H9 (cell line): ENCODE data around the gene PTPRC. TPM values are rescaled to one million over a fixed set of nuclear protein-coding genes. Genes with fewer than 3 reads are reported as not detected.

Experiments used
- DNase-seq: peaks from one replicate; pipeline ENCODE4 v3.0.0-alpha.2; 2017
- H2AFZ ChIP-seq: one replicate; pipeline ENCODE4 v1.6.1; 2013; ENCODE audit warnings: mild to moderate bottlenecking, low read length, control low read depth, moderate library complexity
- H2AK5ac ChIP-seq: 2 replicates; pipeline ENCODE4 v1.6.1; 2013; ENCODE audit warnings: low read length, control low read depth, mixed read lengths; ENCODE audit not compliant: insufficient read length
- H2BK120ac ChIP-seq: one replicate; pipeline ENCODE4 v1.6.1; 2013; ENCODE audit warnings: low read depth, mild to moderate bottlenecking, low read length, control low read depth, inconsistent platforms; ENCODE audit not compliant: poor library complexity, severe bottlenecking
- H2BK12ac ChIP-seq: 2 replicates; pipeline ENCODE4 v1.6.1; 2013; ENCODE audit warnings: low read length, control low read depth, mixed read lengths, low read depth; ENCODE audit not compliant: insufficient read length
- H2BK15ac ChIP-seq: 2 replicates; pipeline ENCODE4 v1.6.1; 2013; ENCODE audit warnings: low read depth, low read length, control low read depth
- H2BK20ac ChIP-seq: one replicate; pipeline ENCODE4 v1.6.1; 2013; ENCODE audit warnings: low read depth, mild to moderate bottlenecking, low read length, control low read depth, inconsistent platforms; ENCODE audit not compliant: poor library complexity, severe bottlenecking
- H2BK5ac ChIP-seq: 2 replicates; pipeline ENCODE4 v1.6.1; 2013; ENCODE audit warnings: low read length, control low read depth, mixed read lengths; ENCODE audit not compliant: insufficient read length
- H3K14ac ChIP-seq: 2 replicates; pipeline ENCODE4 v1.6.1; 2013; ENCODE audit warnings: low read length, control low read depth; ENCODE audit not compliant: insufficient read depth
- H3K18ac ChIP-seq: 2 replicates; pipeline ENCODE4 v1.6.1; 2013; ENCODE audit warnings: low read depth, mild to moderate bottlenecking, mixed read lengths, low read length, control low read depth; ENCODE audit not compliant: insufficient read length
- H3K23ac ChIP-seq: 2 replicates; pipeline ENCODE4 v1.6.1; 2013; ENCODE audit warnings: low read length, control low read depth, mixed read lengths, low read depth; ENCODE audit not compliant: insufficient read length
- H3K23me2 ChIP-seq: 2 replicates; pipeline ENCODE4 v1.6.1; 2013; ENCODE audit warnings: low read depth, mild to moderate bottlenecking, mixed read lengths, low read length, control low read depth; ENCODE audit not compliant: insufficient read length, poor library complexity, severe bottlenecking
- H3K27ac ChIP-seq: 2 replicates; pipeline ENCODE4 v1.5.1; 2013; ENCODE audit warnings: low read length, control low read depth, mixed read lengths, low read depth; ENCODE audit not compliant: insufficient read length
- H3K27me3 ChIP-seq: 2 replicates; pipeline ENCODE4 v1.6.1; 2013; ENCODE audit warnings: low read length, control low read depth, inconsistent platforms; ENCODE audit not compliant: insufficient read depth
- H3K4ac ChIP-seq: 2 replicates; pipeline ENCODE4 v1.6.1; 2013; ENCODE audit warnings: low read depth, mild to moderate bottlenecking, control low read depth, inconsistent platforms, low read length, moderate library complexity
- H3K4me1 ChIP-seq: 2 replicates; pipeline ENCODE4 v1.6.1; 2013; ENCODE audit warnings: low read length, control low read depth, inconsistent platforms; ENCODE audit not compliant: insufficient read depth
- H3K4me2 ChIP-seq: 2 replicates; pipeline ENCODE4 v1.6.1; 2013; ENCODE audit warnings: low read length, control low read depth, mixed read lengths; ENCODE audit not compliant: insufficient read length, insufficient read depth
- H3K56ac ChIP-seq: 2 replicates; pipeline ENCODE4 v1.6.1; 2013; ENCODE audit warnings: low read depth, mild to moderate bottlenecking, mixed read lengths, low read length, control low read depth; ENCODE audit not compliant: insufficient read length
- H3K79me1 ChIP-seq: 2 replicates; pipeline ENCODE4 v1.6.1; 2013; ENCODE audit warnings: low read depth, mild to moderate bottlenecking, moderate library complexity, low read length, control low read depth, inconsistent platforms; ENCODE audit not compliant: insufficient read depth, poor library complexity, severe bottlenecking
- H3K79me2 ChIP-seq: 2 replicates; pipeline ENCODE4 v1.6.1; 2013; ENCODE audit warnings: low read length, control low read depth, inconsistent platforms; ENCODE audit not compliant: insufficient read depth
- H3K9ac ChIP-seq: 2 replicates; pipeline ENCODE4 v1.6.1; 2013; ENCODE audit warnings: low read length, control low read depth, mixed read lengths; ENCODE audit not compliant: insufficient read length; ENCODE audit errors: extremely low read depth
- H3K9me3 ChIP-seq: one replicate; pipeline ENCODE4 v1.6.1; 2013; ENCODE audit warnings: low read depth, low read length, inconsistent platforms; ENCODE audit not compliant: control insufficient read depth
- H3T11ph ChIP-seq: one replicate; pipeline ENCODE4 v1.6.1; 2013; ENCODE audit warnings: mild to moderate bottlenecking, low read length, control low read depth, inconsistent platforms
- H4K20me1 ChIP-seq: one replicate; pipeline ENCODE4 v1.6.1; 2013; ENCODE audit not compliant: control insufficient read depth, insufficient read length, insufficient read depth
- H4K5ac ChIP-seq: 2 replicates; pipeline ENCODE4 v1.6.1; 2013; ENCODE audit warnings: low read depth, mild to moderate bottlenecking, mixed read lengths, low read length, control low read depth; ENCODE audit not compliant: insufficient read length
- H4K8ac ChIP-seq: replicated peaks from 2 replicates; pipeline ENCODE4 v1.6.1; 2013; ENCODE audit warnings: low read length, control low read depth, mixed read lengths, low read depth; ENCODE audit not compliant: insufficient read length
- H4K91ac ChIP-seq: 2 replicates; pipeline ENCODE4 v1.6.1; 2013; ENCODE audit warnings: low read depth, mild to moderate bottlenecking, moderate library complexity, mixed read lengths, low read length, control low read depth; ENCODE audit not compliant: insufficient read length
- H3K27ac Mint-ChIP-seq, 3 experiments: 2 replicates in 2 of 3; 3 replicates in 1 of 3; pipeline ENCODE4 v1.8.0; 2020 to 2021; ENCODE audit warnings: mixed read lengths in 3 of 3, mild to moderate bottlenecking in 1 of 3, moderate library complexity in 1 of 3
- H3K27me3 Mint-ChIP-seq: 2 replicates; pipeline ENCODE4 v1.8.0; 2021; ENCODE audit warnings: low read depth, mild to moderate bottlenecking, moderate library complexity, mixed read lengths
- H3K36me3 Mint-ChIP-seq, 3 experiments: 2 replicates in 2 of 3; 3 replicates in 1 of 3; pipeline ENCODE4 v1.8.0; 2020 to 2021; ENCODE audit warnings: low read depth in 3 of 3, mixed read lengths in 3 of 3; ENCODE audit not compliant: insufficient read depth in 1 of 3
- H3K4me1 Mint-ChIP-seq, 2 experiments: 2 replicates each; pipeline ENCODE4 v1.8.0; 2020; ENCODE audit warnings: mixed read lengths in 2 of 2
- H3K4me3 Mint-ChIP-seq, 2 experiments: 2 replicates in 1 of 2; 3 replicates in 1 of 2; pipeline ENCODE4 v1.8.0; 2020 to 2021; ENCODE audit warnings: mild to moderate bottlenecking in 2 of 2, mixed read lengths in 2 of 2, moderate library complexity in 1 of 2
- H3K9me3 Mint-ChIP-seq, 2 experiments: 2 replicates in 1 of 2; 3 replicates in 1 of 2; pipeline ENCODE4 v1.8.0; 2020; ENCODE audit warnings: mild to moderate bottlenecking in 2 of 2, mixed read lengths in 2 of 2, moderate library complexity in 1 of 2
- CTCF ChIP-seq: fragments of 200-600 bp; sonication (generic); conservative IDR thresholded peaks from 3 replicates; pipeline ENCODE4 v1.8.0; 2021; ENCODE audit warnings: antibody characterized with exemption, mild to moderate bottlenecking
- WGBS: extraction: QIAGEN DNeasy Blood & Tissue Kit; methylation state at CpG from one replicate; pipeline ENCODE4 v1.1.7; 2013; ENCODE audit warnings: missing lambda C conversion rate, low lambda C conversion rate, mixed read lengths; ENCODE audit not compliant: insufficient read length; ENCODE audit errors: extremely low coverage; 5-methylcytosine and 5-hydroxymethylcytosine counted together
- total RNA-seq: library from RNA; stranded (reverse); gene quantifications from 2 replicates; pipeline ENCODE4 v1.2.1, GENCODE V29; 2021

PTPRC gene
- total RNA-seq, 1 experiment from 2014 or later, result not detected

DNA sequence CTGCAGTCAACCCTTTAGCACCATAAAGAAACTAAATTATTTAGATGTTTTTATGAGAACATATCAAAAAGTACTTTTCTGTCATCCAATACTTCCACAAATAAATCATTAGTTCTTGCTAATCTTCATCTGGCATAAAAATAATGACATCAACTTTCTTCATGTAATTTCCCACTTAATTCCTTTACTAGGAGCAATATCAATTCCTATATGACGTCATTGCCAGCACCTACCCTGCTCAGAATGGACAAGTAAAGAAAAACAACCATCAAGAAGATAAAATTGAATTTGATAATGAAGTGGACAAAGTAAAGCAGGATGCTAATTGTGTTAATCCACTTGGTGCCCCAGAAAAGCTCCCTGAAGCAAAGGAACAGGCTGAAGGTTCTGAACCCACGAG is 116.9 kb downstream of the PTPRC start:
- no peak for DNase-seq
- Mint-ChIP-seq H3K27me3 (no peaks in the 10 kb centered on the region; the same call in 1 of the 2 replicates), H3K4me3 (no peak overlapping the region), H3K9me3 (no peaks in the 10 kb centered on the region), H3K36me3 (no peaks in the 10 kb centered on the region), H3K27ac (no peak overlapping the region), H3K4me1 (no peaks in the 10 kb centered on the region)
- no peak for TF ChIP-seq CTCF
- H4K91ac ChIP-seq, result no peak overlapping the region
- no peak overlapping the region for H2AFZ ChIP-seq
- H2BK12ac ChIP-seq, result no peak overlapping the region
- no peak overlapping the region for H3T11ph ChIP-seq
- no peak overlapping the region for H4K5ac ChIP-seq
- no peaks in the 10 kb centered on the region for H3K79me1 ChIP-seq
- WGBS, result no CpG with 5 or more reads among the region's 2 CpGs
- no peak overlapping the region for H2BK5ac ChIP-seq
- H3K9ac ChIP-seq, result no peak overlapping the region
- no peaks in the 10 kb centered on the region for H3K23me2 ChIP-seq
- no peaks in the 10 kb centered on the region for H3K4me1 ChIP-seq
- no peaks in the 10 kb centered on the region for H4K20me1 ChIP-seq
- H3K4ac ChIP-seq, result no peak overlapping the region
- H2BK20ac ChIP-seq, result no peak overlapping the region
- no peaks in the 10 kb centered on the region for H3K79me2 ChIP-seq
- H4K8ac ChIP-seq, result no peak overlapping the region
- H2BK15ac ChIP-seq, result no peak overlapping the region
- no peak overlapping the region for H3K14ac ChIP-seq
- H3K9me3 ChIP-seq, result no peaks in the 10 kb centered on the region
- H3K4me2 ChIP-seq, result no peak overlapping the region
- no peak overlapping the region for H3K56ac ChIP-seq
- no peak overlapping the region for H2AK5ac ChIP-seq
- no peaks in the 10 kb centered on the region for H3K27me3 ChIP-seq
- no peak overlapping the region for H2BK120ac ChIP-seq
- no peak overlapping the region for H3K27ac ChIP-seq
- no peak overlapping the region for H3K23ac ChIP-seq
- H3K18ac ChIP-seq, result no peak overlapping the region
